ENCODE results near the gene TXNDC17. TPM values are rescaled to one million over a fixed set of nuclear protein-coding genes. Genes with fewer than 3 reads are reported as not detected.

The TXNDC17 gene
- total RNA-seq, 2 experiments from 2014 or later = 107 to 123 TPM

DNA sequence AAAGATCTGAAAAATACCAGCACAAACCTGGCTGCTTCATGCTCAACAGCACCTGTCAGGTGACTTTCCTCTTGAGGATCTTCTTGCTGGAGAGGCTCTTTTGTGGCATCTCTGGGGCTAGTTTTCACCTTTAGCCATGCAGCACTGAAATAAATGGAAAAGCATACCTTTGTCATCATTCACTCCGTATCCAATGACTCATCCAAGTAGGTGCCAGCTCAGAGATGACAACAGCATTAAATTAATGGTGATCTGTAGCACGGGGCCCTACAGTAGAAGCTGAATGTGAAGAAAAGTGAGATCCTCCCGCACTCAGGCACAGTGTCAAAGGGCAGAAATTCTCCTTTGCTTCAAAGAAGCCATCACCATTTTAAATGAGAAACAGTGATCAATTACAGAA is 32.5 kb upstream of the TXNDC17 start:
- Mint-ChIP-seq H3K4me3 (no peak overlapping the region), H3K27me3 (no peaks in the 10 kb centered on the region), H3K4me1 (ENCODE audit: low read depth) (peaks cover under 1% of the 10 kb centered on the region), H3K36me3 (peaks cover 37% of the 10 kb centered on the region), H3K27ac (no peak overlapping the region), H3K9me3 (no peaks in the 10 kb centered on the region)
- ChIA-PET POLR2A (interaction anchor here (1.3 kb wide), 1 partner anchor 11 kb away, joined by 4 read pairs; no protein-coding TSS in a partner anchor), CTCF (interaction anchor here (1.0 kb wide), 1 partner anchor 135 kb away, joined by 4 read pairs; no protein-coding TSS in a partner anchor)
- intact Hi-C loops (cut with micrococcal nuclease) = no loop called here
- no peak for DNase-seq

DNA sequence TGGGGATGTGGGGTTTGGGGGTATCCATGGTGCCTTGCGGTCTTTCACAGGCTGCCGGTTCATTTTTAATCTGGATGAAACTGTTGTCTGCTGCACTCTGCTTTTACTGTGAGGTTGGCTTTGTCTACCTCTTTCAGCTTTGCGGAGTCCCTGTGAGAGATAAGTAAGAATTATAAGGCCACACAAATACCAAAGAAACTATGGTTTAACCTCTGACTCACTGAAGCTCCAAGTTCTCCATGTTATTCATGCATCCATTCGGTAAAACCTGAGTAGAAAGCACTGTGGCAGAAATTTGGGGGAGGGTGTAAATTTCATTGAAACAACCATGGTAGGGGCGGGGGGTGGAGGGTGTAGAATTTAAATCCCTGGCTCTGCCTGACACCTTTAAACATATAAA is 30.8 kb upstream of the TXNDC17 start:
- H3K4me1 Mint-ChIP-seq (ENCODE audit: low read depth) = no peaks in the 10 kb centered on the region
- H3K9me3 Mint-ChIP-seq = no peaks in the 10 kb centered on the region
- H3K27ac Mint-ChIP-seq = no peak overlapping the region
- DNase-seq = no peak
- H3K27me3 Mint-ChIP-seq = no peaks in the 10 kb centered on the region
- POLR2A ChIA-PET = no interaction called here
- CTCF ChIA-PET = interaction anchor here (1.2 kb wide), 1 partner anchor 137 kb away, joined by 3 read pairs; no protein-coding TSS in a partner anchor
- H3K4me3 Mint-ChIP-seq = no peak overlapping the region
- intact Hi-C loops (cut with micrococcal nuclease) = no loop called here
- H3K36me3 Mint-ChIP-seq = peaks cover 37% of the 10 kb centered on the region

DNA sequence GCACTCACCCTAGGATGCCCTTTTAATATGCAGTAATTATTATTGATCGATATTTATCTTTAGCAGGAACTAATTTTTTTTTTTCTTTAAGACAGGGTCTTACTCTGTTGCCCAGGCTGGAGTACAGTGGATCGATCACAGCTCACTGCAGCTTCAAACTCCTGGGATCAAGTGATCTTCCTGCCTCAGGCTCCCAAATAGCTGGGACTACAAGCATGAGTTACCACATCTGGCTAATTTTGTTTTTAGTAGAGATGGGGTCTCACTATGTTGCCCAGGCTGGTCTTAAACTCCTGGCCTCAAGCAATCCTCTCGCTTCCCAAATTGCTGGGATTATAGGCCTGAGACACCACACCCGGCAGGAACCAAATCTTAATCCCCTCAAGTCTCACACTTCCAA is 29.6 kb upstream of the TXNDC17 start:
- no peaks in the 10 kb centered on the region for H3K27me3 Mint-ChIP-seq
- H3K36me3 Mint-ChIP-seq = peaks cover 32% of the 10 kb centered on the region
- CTCF ChIA-PET = no interaction called here
- H3K9me3 Mint-ChIP-seq = no peaks in the 10 kb centered on the region
- no peak overlapping the region for H3K27ac Mint-ChIP-seq
- H3K4me1 Mint-ChIP-seq (ENCODE audit: low read depth) = no peaks in the 10 kb centered on the region
- intact Hi-C loops (cut with micrococcal nuclease) = no loop called here
- DNase-seq = no peak
- POLR2A ChIA-PET = no interaction called here
- no peak overlapping the region for H3K4me3 Mint-ChIP-seq

DNA sequence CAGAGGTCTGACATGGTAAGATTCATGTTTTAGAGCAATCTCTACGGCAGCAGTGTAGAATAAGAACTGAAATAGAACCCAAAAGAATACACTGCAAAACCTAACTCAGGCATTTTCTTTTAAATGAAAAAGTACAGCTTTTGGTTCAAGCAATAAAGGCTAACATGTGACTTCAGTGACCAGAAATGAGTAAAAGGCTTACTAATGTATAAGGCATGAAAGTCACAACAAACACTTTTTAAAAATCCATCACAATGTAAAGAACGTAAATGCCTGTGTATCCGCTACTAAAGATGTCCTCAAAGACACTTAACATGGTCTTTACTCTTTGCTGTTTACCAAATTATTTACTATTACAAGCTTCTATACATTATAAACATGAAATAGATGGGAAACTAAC is 16.9 kb upstream of the TXNDC17 start:
- intact Hi-C loops (cut with micrococcal nuclease) = no loop called here
- DNase-seq = no peak
- H3K27ac Mint-ChIP-seq = no peak overlapping the region
- no peaks in the 10 kb centered on the region for H3K9me3 Mint-ChIP-seq
- H3K27me3 Mint-ChIP-seq = no peaks in the 10 kb centered on the region
- peaks cover 27% of the 10 kb centered on the region for H3K36me3 Mint-ChIP-seq
- H3K4me1 Mint-ChIP-seq (ENCODE audit: low read depth) = no peaks in the 10 kb centered on the region
- H3K4me3 Mint-ChIP-seq = no peak overlapping the region
- CTCF ChIA-PET = no interaction called here
- POLR2A ChIA-PET = no interaction called here

DNA sequence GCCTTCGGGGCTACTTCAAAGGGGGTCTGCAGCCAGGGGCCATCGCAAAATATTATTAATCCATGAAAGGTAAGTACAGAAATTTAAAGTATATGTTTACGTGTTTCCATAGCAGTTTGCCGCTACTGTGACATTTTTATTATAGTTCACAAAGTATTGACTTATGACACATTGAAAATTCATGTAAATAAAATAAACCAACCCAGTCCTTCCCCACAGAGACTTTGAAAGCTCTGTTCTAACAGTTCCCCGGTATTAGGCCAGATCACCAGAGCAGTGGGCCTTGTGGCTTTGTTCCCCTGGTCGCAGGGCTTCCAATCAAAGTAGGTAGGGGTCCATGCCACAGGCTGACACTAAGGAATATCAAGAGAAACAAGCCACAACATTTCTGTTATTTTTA is 14.2 kb upstream of the TXNDC17 start:
- CTCF ChIA-PET = no interaction called here
- intact Hi-C loops (cut with micrococcal nuclease) = no loop called here
- Mint-ChIP-seq H3K36me3 (peaks cover 36% of the 10 kb centered on the region), H3K9me3 (no peaks in the 10 kb centered on the region), H3K4me1 (ENCODE audit: low read depth) (peaks cover 6% of the 10 kb centered on the region), H3K27ac (no peak overlapping the region), H3K27me3 (no peaks in the 10 kb centered on the region), H3K4me3 (no peak overlapping the region)
- POLR2A ChIA-PET = no interaction called here
- no peak for DNase-seq

DNA sequence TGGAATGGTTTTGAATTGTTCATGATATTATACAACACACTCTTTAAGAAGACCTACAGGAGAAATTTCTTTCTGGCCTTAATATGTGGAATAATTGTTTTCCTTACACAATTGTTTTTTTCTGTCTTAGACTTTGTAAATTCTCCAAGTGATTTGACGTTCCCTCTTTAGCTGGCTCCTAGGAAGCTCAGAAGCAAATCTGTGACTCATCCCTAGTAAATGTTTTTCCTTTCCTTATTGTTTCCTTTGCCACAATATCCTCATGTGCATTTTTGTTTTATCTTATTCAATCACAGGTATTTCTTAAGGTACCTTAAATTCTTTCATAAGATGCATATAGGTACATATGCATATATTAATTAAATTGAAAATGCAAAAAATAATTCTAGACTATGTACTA is 13.8 kb upstream of the TXNDC17 start:
- intact Hi-C loops (cut with micrococcal nuclease) = no loop called here
- no peak for DNase-seq
- no peaks in the 10 kb centered on the region for H3K9me3 Mint-ChIP-seq
- H3K4me1 Mint-ChIP-seq (ENCODE audit: low read depth) = peaks cover 6% of the 10 kb centered on the region
- H3K27ac Mint-ChIP-seq = no peak overlapping the region
- ChIA-PET POLR2A (no interaction called here), CTCF (no interaction called here)
- peaks cover 36% of the 10 kb centered on the region for H3K36me3 Mint-ChIP-seq
- no peak overlapping the region for H3K4me3 Mint-ChIP-seq
- H3K27me3 Mint-ChIP-seq = no peaks in the 10 kb centered on the region

DNA sequence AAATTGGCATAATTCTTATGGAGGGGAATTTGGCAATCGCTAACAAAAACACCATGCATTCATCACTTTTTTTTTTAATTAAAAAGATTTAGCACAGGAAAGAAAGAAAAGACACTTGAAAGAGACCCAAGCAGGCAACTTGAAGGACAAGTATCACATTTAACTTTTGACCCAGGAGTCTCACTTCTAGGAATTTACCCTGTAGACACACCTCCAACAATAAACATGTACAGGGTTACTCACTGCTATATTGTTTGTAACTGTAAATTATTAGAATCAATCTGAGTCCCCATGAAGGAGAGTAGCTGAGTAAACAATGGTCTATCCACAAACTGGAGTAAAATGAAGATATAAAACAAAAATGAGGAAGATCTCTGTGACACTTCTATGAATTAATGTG is 10.5 kb upstream of the TXNDC17 start:
- no peaks in the 10 kb centered on the region for H3K9me3 Mint-ChIP-seq
- no peaks in the 10 kb centered on the region for H3K27me3 Mint-ChIP-seq
- CTCF ChIA-PET = no interaction called here
- intact Hi-C loops (cut with micrococcal nuclease) = no loop called here
- POLR2A ChIA-PET = no interaction called here
- H3K4me1 Mint-ChIP-seq (ENCODE audit: low read depth) = peaks cover 6% of the 10 kb centered on the region
- H3K4me3 Mint-ChIP-seq = no peak overlapping the region
- no peak overlapping the region for H3K27ac Mint-ChIP-seq
- H3K36me3 Mint-ChIP-seq = peaks cover 55% of the 10 kb centered on the region
- no peak for DNase-seq

DNA sequence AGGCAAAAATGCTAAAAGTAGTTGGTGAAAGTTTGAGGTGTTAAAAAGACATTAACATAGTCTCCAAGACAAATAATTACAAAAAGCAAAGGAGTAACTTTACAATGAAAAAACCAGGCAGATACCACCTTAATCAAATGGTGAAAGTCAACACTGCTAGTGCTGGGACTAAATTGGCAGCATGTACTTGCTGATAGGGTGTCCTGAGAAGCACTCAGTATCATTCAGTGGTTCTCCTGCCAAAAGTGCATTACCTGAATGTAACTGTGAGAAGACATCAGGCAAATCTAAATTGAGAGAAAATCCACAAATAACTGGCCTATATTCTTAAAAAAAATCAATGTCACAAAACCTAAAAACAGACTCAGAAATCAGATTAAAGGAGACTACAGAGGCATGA is 8.3 kb upstream of the TXNDC17 start:
- ChIA-PET CTCF (no interaction called here), POLR2A (no interaction called here)
- Mint-ChIP-seq H3K36me3 (peaks cover 52% of the 10 kb centered on the region), H3K4me3 (no peak overlapping the region), H3K4me1 (ENCODE audit: low read depth) (peaks cover 6% of the 10 kb centered on the region), H3K9me3 (no peaks in the 10 kb centered on the region), H3K27me3 (no peaks in the 10 kb centered on the region), H3K27ac (no peak overlapping the region)
- no peak for DNase-seq
- intact Hi-C loops (cut with micrococcal nuclease) = no loop called here

DNA sequence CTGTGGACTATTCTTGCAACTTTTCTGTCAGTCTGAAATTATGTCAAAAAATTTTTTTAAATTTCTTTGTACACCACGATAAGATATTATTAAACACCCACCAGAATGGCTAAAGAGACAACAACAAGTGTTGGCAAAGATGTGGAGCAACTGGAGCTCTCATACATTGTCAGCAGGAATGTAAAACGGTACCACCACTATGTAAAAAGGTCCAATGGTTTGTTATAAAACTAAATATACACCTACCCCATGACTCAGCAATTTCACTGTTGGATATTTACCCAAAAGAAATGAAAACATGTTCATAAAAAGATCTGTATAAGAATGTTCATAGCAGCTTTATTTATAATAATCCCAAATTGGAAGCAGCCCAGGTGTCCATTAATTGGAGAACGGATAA is 7.6 kb upstream of the TXNDC17 start:
- POLR2A ChIA-PET = no interaction called here
- intact Hi-C loops (cut with micrococcal nuclease) = no loop called here
- H3K27me3 Mint-ChIP-seq = no peaks in the 10 kb centered on the region
- H3K27ac Mint-ChIP-seq = no peak overlapping the region
- peaks cover 13% of the 10 kb centered on the region for H3K4me1 Mint-ChIP-seq (ENCODE audit: low read depth)
- peaks cover 47% of the 10 kb centered on the region for H3K36me3 Mint-ChIP-seq
- H3K9me3 Mint-ChIP-seq = no peaks in the 10 kb centered on the region
- CTCF ChIA-PET = no interaction called here
- no peak overlapping the region for H3K4me3 Mint-ChIP-seq
- DNase-seq = no peak

DNA sequence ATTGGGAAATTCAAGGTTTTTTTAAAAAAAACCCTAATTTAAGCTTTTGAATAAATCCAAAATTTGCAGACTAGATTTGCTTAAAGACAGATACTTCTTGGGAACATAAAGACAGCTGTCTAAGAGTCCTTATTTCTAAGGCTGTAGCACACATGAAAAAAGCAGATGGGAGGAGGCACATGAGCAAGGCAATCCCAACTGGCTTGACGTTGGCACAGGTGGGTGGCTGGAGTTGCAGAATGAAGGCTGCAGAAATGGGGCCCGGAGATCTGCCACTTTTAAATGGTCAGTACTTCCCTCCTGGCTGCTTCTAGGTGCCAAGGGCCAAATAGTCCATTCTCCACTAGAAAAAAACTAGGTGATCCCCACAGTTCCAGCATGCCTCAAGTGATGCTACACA is 4.8 kb upstream of the TXNDC17 start:
- intact Hi-C loops (cut with micrococcal nuclease) = no loop called here
- ChIA-PET POLR2A (no interaction called here), CTCF (interaction anchor here (0.7 to 1.0 kb wide), 2 partner anchors 12 to 40 kb away, joined by 3 read pairs; no protein-coding TSS in a partner anchor)
- Mint-ChIP-seq H3K27me3 (no peaks in the 10 kb centered on the region), H3K4me1 (ENCODE audit: low read depth) (peaks cover 24% of the 10 kb centered on the region), H3K9me3 (no peaks in the 10 kb centered on the region), H3K27ac (no peak overlapping the region), H3K4me3 (no peak overlapping the region), H3K36me3 (peaks cover 31% of the 10 kb centered on the region)
- no peak for DNase-seq

DNA sequence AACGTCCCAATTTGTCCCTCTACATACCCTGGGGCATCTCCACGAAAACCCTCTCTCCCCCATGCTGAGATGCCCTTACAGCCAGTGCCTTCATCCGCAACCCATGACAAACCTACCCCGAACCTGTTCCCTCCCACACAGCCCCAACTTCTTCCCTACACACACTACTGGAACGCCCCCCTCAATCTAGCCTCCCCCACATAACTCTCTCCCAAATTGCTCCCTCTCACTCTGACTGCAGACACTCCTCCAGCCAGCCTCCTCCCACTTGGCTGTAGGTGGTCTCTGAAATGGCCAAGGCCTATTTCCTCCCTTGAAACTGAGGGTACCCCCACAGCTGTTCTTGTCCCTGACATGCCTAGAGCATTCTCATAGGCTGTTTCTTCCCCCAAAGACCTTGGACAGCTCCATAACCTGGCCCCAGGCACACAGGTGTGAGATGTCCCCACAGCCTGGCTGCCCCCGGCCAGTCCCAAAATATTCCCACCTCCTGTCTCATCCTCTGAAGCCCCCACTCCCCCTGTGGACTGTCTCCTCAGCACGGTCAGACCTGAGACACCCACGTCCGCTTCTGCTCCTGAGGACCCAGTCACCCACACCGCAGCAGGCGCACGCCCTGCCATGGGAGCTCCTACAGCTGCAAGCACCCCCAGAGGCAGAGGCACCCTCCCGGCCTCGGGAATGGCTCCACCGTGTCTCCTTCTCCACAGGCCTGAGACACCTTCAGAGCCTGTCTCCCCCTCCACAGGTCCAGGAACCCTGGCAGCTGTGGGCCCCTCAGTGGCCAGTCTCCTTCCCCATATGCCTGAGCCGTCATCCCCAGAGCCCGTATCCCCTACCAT is 4.0 kb upstream of the TXNDC17 start:
- Mint-ChIP-seq H3K27me3 (no peaks in the 10 kb centered on the region), H3K4me1 (ENCODE audit: low read depth) (peaks cover 24% of the 10 kb centered on the region), H3K36me3 (peaks cover 32% of the 10 kb centered on the region), H3K4me3 (no peak overlapping the region), H3K27ac (no peak overlapping the region), H3K9me3 (no peaks in the 10 kb centered on the region)
- no peak for DNase-seq
- intact Hi-C loops (cut with micrococcal nuclease) = no loop called here
- ChIA-PET CTCF (interaction anchor here (0.7 kb wide), 1 partner anchor 41 kb away, joined by 3 read pairs; no protein-coding TSS in a partner anchor), POLR2A (no interaction called here)

DNA sequence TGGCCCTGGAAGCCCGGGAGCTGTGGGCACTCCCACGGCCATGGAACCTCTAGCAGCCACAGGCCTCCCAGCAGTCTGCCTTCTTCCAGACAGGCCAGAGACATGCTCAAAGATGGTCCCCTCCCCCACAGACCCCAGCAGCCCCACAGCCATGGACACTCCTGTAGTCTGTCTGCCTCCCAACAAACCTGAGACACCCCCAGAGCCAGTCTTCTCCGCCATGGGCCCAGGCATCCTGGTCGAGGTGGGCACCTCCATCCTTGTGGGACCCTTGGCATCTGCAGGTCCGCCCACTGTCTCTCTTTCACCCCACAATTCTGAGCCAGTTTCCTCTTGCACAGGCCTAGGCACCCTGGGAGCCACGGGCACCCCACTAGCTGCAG is 3.4 kb upstream of the TXNDC17 start:
- Mint-ChIP-seq H3K27me3 (no peaks in the 10 kb centered on the region), H3K27ac (no peak overlapping the region), H3K4me3 (no peak overlapping the region), H3K36me3 (peaks cover 28% of the 10 kb centered on the region), H3K9me3 (no peaks in the 10 kb centered on the region), H3K4me1 (ENCODE audit: low read depth) (peaks cover 29% of the 10 kb centered on the region)
- CTCF ChIA-PET = no interaction called here
- no peak for DNase-seq
- POLR2A ChIA-PET = no interaction called here
- intact Hi-C loops (cut with micrococcal nuclease) = no loop called here
